NOMO-1 treated with DMSO at 0.1 percent for 48 hours (cell line): ENCODE measurements around the gene LARGE1.

ENCODE experiments used
- DNase-seq: peaks from one replicate; lab custom pipeline; 2025; ENCODE audit not compliant: unreplicated experiment; lab: John Stamatoyannopoulos, UW

The LARGE1 gene

GRCh38 chr22:33535937-33536875 lies 384.1 kb downstream of the LARGE1 start:
- DNase-seq = no peak

- DNase-seq = no peak
Measured at GRCh38 chr22:33529424-33530113, 390.7 kb downstream of the LARGE1 start.

- no peak for DNase-seq
Measured at GRCh38 chr22:33528183-33528582, 392.1 kb downstream of the LARGE1 start.

- no peak for DNase-seq
Measured at GRCh38 chr22:33526434-33527107, 393.7 kb downstream of the LARGE1 start.

- no peak for DNase-seq
Measured at GRCh38 chr22:33524511-33525260, 395.6 kb downstream of the LARGE1 start.

GRCh38 chr22:33521879-33522665 lies 398.2 kb downstream of the LARGE1 start:
- DNase-seq = no peak

- no peak for DNase-seq
Measured at GRCh38 chr22:33520904-33521780, 399.1 kb downstream of the LARGE1 start.

- DNase-seq = no peak
Measured at GRCh38 chr22:33519974-33520903, 400.0 kb downstream of the LARGE1 start.

- peak; percentile 9 for DNase-seq
Measured at GRCh38 chr22:33519071-33519973, 401.0 kb downstream of the LARGE1 start.

- DNase-seq = no peak
Measured at GRCh38 chr22:33518405-33518804, 401.9 kb downstream of the LARGE1 start.

- no peak for DNase-seq
Measured at GRCh38 chr22:33515795-33516194, 404.5 kb downstream of the LARGE1 start.

GRCh38 chr22:33513388-33514338 lies 406.6 kb downstream of the LARGE1 start:
- no peak for DNase-seq

- DNase-seq = no peak
Measured at GRCh38 chr22:33512908-33513307, 407.4 kb downstream of the LARGE1 start.

- no peak for DNase-seq
Measured at GRCh38 chr22:33510429-33510904, 409.8 kb downstream of the LARGE1 start.

GRCh38 chr22:33504941-33505625 lies 415.2 kb downstream of the LARGE1 start:
- DNase-seq = no peak
